ENCODE measurements around the gene EIF3I. TPM values are rescaled to one million over a fixed set of nuclear protein-coding genes. Genes with fewer than 3 reads are reported as not detected.

EIF3I gene
- total RNA-seq, 1 experiment from 2014 or later: 222 TPM

GRCh38 chr1:32221581-32221979 lies 627 bp upstream of the EIF3I start:
- Histone ChIP-seq H3K23ac (ENCODE audit: insufficient read length, low read depth, low read length) (no peak overlapping the region), H3K9me3 (ENCODE audit: control insufficient read depth, low read depth, low read length) (no peaks in the 10 kb centered on the region), H3K79me2 (ENCODE audit: insufficient read depth, low read length) (peaks cover 3% of the 10 kb centered on the region; the same call in 1 of the 2 replicates), H3K23me2 (ENCODE audit: insufficient read length, low read depth, low read length, poor library complexity, severe bottlenecking) (peaks cover 7% of the 10 kb centered on the region), H4K91ac (ENCODE audit: insufficient read length, low read depth, low read length) (no peak overlapping the region), H3K79me1 (ENCODE audit: insufficient read depth, low read depth, low read length, poor library complexity, severe bottlenecking) (no peaks in the 10 kb centered on the region), H3K27me3 (ENCODE audit: insufficient read depth, low read length) (no peaks in the 10 kb centered on the region), H3T11ph (ENCODE audit: low read length) (no peak overlapping the region), H3K14ac (ENCODE audit: insufficient read depth, low read length) (no peak overlapping the region), H3K4me1 (ENCODE audit: insufficient read depth, low read length) (peaks cover 7% of the 10 kb centered on the region; the same call in 1 of the 2 replicates), H3K4ac (ENCODE audit: low read depth, low read length) (no peak overlapping the region), H3K27ac (ENCODE audit: insufficient read length, low read depth, low read length) (no peak overlapping the region), H2BK120ac (ENCODE audit: low read depth, low read length, poor library complexity, severe bottlenecking) (no peak overlapping the region), H4K20me1 (ENCODE audit: control insufficient read depth, insufficient read depth, insufficient read length) (no peaks in the 10 kb centered on the region), H3K56ac (ENCODE audit: insufficient read length, low read depth, low read length) (no peak overlapping the region), H2BK5ac (ENCODE audit: insufficient read length, low read length) (no peak overlapping the region), H3K9ac (ENCODE audit: extremely low read depth, insufficient read length, low read length) (peak overlapping the region; percentile 35), H4K5ac (ENCODE audit: insufficient read length, low read depth, low read length) (no peak overlapping the region), H2AFZ (ENCODE audit: low read length) (no peak overlapping the region), H2BK15ac (ENCODE audit: low read depth, low read length) (no peak overlapping the region), H2AK5ac (ENCODE audit: insufficient read length, low read length) (no peak overlapping the region), H3K18ac (ENCODE audit: insufficient read length, low read depth, low read length) (no peak overlapping the region), H2BK20ac (ENCODE audit: low read depth, low read length, poor library complexity, severe bottlenecking) (no peak overlapping the region), H3K4me2 (ENCODE audit: insufficient read depth, insufficient read length, low read length) (peak overlapping the region; percentile 79), H2BK12ac (ENCODE audit: insufficient read length, low read depth, low read length) (no peak overlapping the region), H4K8ac (replicated peaks; ENCODE audit: insufficient read length, low read depth, low read length) (no peak overlapping the region)
- TF ChIP-seq, protein P1, sequence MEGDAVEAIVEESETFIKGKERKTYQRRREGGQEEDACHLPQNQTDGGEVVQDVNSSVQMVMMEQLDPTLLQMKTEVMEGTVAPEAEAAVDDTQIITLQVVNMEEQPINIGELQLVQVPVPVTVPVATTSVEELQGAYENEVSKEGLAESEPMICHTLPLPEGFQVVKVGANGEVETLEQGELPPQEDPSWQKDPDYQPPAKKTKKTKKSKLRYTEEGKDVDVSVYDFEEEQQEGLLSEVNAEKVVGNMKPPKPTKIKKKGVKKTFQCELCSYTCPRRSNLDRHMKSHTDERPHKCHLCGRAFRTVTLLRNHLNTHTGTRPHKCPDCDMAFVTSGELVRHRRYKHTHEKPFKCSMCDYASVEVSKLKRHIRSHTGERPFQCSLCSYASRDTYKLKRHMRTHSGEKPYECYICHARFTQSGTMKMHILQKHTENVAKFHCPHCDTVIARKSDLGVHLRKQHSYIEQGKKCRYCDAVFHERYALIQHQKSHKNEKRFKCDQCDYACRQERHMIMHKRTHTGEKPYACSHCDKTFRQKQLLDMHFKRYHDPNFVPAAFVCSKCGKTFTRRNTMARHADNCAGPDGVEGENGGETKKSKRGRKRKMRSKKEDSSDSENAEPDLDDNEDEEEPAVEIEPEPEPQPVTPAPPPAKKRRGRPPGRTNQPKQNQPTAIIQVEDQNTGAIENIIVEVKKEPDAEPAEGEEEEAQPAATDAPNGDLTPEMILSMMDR (conservative IDR thresholded peaks at IDR 0.05): no peak
- peak overlapping the region; percentile 98 for H3K4me3 Mint-ChIP-seq
- H3K4me1 Mint-ChIP-seq: peaks cover 17 to 25% of the 10 kb centered on the region in 2 experiments
- peaks cover 25 to 46% (median 38%) of the 10 kb centered on the region in 3 experiments for H3K36me3 Mint-ChIP-seq (ENCODE audit: insufficient read depth in 1 of 3, low read depth in 3 of 3)
- H3K27ac Mint-ChIP-seq: peak overlapping the region; percentile 83 to 99 (median 93); a peak in 6 of 7 replicates
- no peaks in the 10 kb centered on the region for H3K27me3 Mint-ChIP-seq (ENCODE audit: low read depth)
- no peak for DNase-seq
- WGBS (ENCODE audit: extremely low coverage, insufficient read length, low lambda C conversion rate): no CpG with 5 or more reads among the region's 13 CpGs
- H3K9me3 Mint-ChIP-seq: no peaks in the 10 kb centered on the region

Data from H9 (cell line).